Hematopoietic multipotent progenitor cell treated with erythropoietin and hydrocortisone succinate and interleukin-3 and kit ligand, for 6 days (in vitro differentiated cells): ENCODE measurements around the gene SGMS2.
A peak's percentile ranks its signal among the peaks of the same experiment; 100 is the strongest.

Source experiments
- DNase-seq: peaks from one replicate; pipeline ENCODE4 v3.0.0-alpha.2; 2015

Gene SGMS2

DNA sequence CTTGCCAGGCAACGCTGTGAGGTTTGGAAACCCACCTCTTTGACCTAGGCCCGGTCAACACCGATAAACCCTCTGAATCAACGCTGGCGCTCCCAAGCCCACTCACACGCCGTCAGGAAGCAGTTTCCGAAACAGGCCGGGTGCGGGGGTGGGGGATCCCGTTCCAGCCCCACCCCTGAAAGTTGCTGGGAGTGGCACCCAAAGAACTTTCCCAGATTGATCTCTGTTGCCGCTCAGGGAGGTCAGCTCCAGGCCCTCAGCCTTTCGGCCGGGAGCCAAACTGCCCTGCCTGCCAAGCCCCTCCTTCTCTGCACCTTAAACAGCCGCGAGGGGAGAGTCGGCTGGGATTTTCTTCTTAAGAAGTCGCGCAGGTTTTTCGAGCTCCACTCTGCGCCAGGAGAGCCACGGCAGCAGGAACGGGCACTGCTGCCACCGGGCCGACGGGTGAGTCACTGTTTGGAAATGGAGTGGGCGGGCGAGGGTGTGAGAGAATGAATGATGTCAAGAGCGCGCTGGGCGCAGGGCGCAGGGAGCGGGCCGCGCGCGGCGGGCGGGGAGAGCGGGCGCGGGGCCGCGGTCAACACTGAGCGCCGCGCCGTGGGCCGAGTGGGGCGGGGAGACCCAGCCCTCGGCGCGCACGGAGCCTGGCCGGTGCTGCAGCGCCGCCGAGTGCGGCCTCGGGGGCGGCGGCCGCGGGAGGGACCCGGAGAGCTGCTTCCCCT lies at the start of gene SGMS2:
TSS of gene SGMS2 (plus strand) at position 583 of the 722 bp plus-strand sequence. CDS start 70,622 bp downstream, outside the sequence.
- DNase-seq = peak; percentile 75

- no peak for DNase-seq
These were observed 46.8 kb upstream of the SGMS2 start for GRCh38 chr4:107777890-107778289.

DNA sequence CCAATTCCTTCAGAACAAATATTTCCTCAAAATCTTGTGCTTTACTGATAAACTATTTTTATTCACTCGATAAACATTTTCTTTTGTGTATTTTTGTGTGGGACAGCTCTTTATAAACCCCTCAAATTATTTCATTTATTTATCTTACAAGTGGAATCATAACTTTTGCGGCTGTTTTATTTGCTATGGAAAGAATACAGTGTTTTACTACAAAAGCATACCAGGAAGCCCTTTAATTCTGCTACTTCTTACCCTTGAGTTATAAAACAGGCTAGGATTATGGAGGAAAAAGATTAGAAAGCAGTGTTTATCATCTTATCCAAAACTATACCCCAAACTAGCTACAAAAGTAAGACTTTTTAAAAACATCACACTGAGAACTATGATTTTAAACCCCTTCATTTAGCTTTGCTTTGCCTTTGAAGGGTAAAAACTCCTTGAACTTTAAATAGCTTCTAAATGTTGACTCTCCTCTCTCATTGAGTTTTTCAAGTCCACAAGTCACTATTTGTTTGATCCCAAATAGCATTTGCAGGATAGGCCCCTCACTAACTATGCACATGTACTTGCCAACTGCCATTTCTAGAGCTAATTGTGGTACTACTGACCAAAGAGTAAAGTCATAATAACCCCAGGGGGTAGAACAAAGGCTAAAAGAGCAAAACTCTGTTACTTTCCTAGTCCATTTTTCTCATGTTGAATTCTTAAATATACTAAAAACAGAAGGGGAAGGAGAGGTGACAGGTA lies 45.8 kb upstream of the SGMS2 start:
- no peak for DNase-seq

GRCh38 chr4:107780665-107781064 lies 44.1 kb upstream of the SGMS2 start:
- peak; percentile 28 for DNase-seq

DNA sequence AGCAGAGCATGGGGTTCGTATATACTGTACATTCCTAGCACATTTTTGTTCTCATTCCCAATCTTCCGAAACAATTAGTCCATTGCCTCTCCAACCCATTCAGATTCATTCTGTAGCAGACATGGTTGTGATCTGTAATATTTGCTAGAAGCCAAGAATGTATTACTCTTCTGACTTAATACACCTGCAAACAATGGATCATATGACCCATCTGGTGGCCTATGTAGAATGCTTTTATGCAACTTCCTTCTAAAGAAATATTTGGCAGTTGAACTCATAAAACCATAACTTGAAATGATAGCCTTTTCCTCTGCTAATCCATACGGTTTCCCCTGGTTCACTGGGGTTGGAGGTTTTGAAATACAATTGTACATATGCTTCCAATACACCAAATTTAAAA lies 32.8 kb upstream of the SGMS2 start:
- no peak for DNase-seq

DNA sequence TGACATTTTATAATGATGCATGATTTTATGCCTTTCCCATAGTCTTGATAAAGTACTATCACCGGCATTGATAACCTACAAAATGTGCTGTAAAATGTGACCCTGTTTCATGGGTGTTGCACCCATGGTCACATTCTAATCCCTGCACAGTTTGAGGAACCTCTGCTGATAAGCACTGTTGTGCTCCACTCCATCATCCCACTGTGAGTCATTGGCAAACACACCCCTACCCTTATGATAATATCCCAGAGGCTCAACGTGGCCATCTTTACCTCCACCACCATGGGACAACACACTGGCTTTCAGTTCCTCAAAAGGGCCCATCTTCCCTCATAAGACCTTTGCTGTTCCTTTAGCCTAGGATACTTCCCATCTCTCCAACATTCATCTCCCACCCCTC lies 32.0 kb upstream of the SGMS2 start:
- no peak for DNase-seq

GRCh38 chr4:107793996-107794395 lies 30.7 kb upstream of the SGMS2 start:
- DNase-seq = no peak

GRCh38 chr4:107799669-107800450 lies 24.9 kb upstream of the SGMS2 start:
- peak; percentile 62 for DNase-seq

- peak; percentile 15 for DNase-seq
These were observed 24.0 kb upstream of the SGMS2 start for GRCh38 chr4:107800706-107801105.

- DNase-seq = no peak
These were observed 22.9 kb upstream of the SGMS2 start for GRCh38 chr4:107801766-107802211.

- no peak for DNase-seq
These were observed 19.8 kb upstream of the SGMS2 start for GRCh38 chr4:107804956-107805355.

DNA sequence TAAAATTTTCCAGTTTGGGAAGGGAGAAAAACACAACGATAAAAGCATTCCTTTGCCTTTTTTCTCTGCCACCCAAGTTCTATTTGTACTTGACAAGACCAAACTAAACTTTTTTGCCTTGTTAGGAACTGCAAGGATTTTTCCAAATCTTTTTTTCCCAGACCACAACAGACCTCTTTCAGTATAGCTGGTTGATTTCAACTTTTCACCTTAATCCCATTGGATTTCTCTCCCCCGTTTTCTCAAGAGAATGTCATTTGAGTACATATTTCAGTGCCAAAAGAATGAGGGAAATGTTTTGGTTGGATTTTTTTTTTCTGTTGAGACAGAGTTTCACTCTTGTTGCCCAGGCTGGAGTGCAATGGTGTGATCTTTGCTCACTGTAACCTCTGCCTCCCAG lies 18.5 kb upstream of the SGMS2 start:
- DNase-seq = no peak

DNA sequence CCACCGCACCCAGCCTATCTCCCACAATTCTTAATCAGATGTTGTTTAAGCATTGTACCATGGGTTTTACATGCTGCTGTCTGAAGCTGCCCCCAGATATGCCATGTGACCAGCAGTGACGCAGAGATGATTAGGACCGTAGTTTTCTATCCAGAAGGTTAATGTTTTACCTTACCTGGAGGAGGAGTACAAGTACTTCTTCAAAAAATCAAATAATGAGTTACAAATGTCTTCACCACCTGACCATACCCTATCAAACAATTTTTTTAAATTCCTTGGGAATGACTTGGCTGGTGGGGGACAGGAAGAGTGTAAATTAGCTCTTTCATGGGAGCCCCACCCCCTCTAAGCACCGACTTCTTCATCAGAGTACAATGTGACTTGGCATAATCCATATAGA lies 16.2 kb upstream of the SGMS2 start:
- DNase-seq = no peak

GRCh38 chr4:107809210-107809609 lies 15.5 kb upstream of the SGMS2 start:
- DNase-seq = no peak

DNA sequence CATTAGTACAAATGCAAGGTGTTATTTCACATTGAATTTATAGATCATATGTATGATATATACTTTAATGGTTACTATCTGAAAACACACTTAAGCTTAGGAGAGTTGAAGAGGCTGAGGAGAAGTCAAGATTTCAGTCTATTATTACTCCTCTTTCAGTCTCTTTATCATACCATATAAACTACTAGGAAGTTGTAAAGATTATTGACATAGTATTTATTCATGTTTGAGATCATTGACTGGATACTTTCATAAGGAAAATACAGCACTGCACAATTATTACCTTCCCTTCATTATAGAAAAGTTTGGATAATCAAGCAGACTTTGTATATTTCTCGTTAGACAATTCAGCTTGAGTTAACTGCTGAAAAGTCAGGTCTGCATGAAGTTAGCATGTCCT lies 10.0 kb upstream of the SGMS2 start:
- no peak for DNase-seq

GRCh38 chr4:107815158-107815557 lies 9.6 kb upstream of the SGMS2 start:
- DNase-seq = peak; percentile 73

GRCh38 chr4:107818301-107818910 lies 6.3 kb upstream of the SGMS2 start:
- peak; percentile 63 for DNase-seq

GRCh38 chr4:107823870-107824349 lies 822 bp upstream of the SGMS2 start:
- no peak for DNase-seq

GRCh38 chr4:107825072-107825824 lies 516 bp downstream of the SGMS2 start:
- DNase-seq = peak; percentile 28

DNA sequence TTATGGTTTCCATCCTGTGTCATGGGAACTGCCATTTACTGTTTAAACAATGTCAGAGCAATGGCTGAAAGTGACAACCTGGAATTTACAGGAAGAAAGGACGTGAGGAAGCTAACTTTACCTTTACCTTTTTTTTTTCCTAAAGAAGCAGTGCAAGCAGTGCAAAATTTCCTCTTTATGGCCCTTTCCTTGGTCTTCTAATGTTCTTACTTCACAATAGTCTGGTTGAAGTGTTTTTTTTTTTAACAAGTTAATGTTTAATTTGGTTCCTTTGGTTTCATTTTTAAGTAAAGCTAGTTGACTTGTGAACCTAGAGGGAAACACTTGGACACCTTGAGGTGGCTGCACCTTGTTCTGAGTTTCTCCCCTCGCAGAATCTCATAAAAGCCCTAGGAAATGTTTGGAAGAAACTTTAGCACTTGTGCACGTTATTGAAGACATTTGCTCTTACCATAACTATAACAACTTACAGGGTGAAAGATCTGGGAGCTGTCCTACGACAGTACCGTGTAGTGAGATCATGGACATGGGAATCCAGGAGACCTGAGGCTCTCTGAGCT lies 1.8 kb downstream of the SGMS2 start:
- DNase-seq = no peak

DNA sequence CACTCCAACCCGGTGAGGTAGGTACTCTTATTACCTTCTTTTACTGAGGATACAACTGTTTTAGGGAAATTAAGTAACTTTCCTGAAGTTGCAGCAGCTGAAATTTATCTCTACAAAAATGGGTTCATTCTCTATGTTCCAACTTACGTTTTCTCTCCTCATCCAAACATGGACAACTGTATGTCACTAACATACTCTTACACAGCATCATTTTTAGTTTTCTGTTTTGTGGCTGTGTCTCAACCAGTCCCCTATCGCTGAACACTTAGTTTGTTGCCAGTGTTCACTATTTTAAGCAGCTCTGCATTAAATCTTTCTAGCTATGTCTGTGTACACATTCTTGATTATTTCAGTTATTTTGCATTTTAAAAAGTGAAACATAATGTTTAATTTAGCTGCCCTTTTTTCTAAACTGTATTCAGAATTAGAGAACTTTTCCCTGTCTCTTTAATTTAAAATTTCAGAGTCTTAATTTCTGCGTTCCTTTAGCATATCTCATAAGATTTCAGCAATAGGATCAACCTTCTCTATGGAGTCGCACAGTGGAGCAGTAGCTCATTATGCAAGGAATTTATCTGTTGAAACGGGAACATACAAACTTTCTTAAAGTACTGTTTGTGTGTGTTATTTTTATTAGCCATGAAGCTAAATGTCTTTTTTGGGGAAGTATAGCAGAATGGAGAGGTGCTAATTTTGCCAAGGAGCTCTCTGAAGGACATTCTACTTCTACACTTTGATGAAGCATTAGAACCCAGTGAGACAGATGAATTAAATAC lies 3.8 kb downstream of the SGMS2 start:
- DNase-seq = no peak
